Measurements from ENCODE around the gene ANP32A.
"Not testable (repeated sequence)": the region's sequence is repeated elsewhere in the genome, so short reads cannot be mapped to it uniquely, and the experiment has no call there.

ANP32A gene

GRCh38 chr15:68820295-68821189 is at the start of gene ANP32A:
Gene ANP32A, minus strand, starts transcription at chr15:68820895. Its CDS starts 144 bp downstream, at chr15:68820751.
- in situ Hi-C loops (cut with HindIII; ENCODE audit: low sequenced_read_pairs), result no loop called here

DNA sequence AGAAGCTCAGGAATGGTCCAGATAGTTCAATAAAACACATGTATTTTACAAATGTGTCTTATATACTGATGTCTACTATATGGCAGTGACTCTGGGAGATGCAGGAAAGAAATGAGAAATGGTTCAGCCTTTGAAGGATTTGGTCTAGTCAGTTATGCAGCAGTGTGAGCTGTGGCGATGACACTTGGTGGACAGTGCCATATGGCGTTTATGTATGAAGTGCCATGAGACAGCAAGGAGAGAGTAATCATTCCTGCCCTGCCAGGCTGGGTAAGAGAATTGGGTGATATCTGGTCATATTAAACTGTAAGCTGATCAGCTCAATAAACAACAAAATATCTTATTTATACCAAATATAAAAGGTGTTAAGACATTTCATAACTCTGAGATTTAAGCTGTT is 47.6 kb upstream of the ANP32A start:
- in situ Hi-C loops (cut with HindIII; ENCODE audit: low sequenced_read_pairs), result no loop called here

GRCh38 chr15:68862415-68862814 is 41.7 kb upstream of the ANP32A start:
- in situ Hi-C loops (cut with HindIII; ENCODE audit: low sequenced_read_pairs), result no loop called here

- in situ Hi-C loops (cut with HindIII; ENCODE audit: low sequenced_read_pairs), result not testable (repeated sequence)
Observed at GRCh38 chr15:68858666-68859065, 38.0 kb upstream of the ANP32A start.

GRCh38 chr15:68857443-68857842 is 36.7 kb upstream of the ANP32A start:
- in situ Hi-C loops (cut with HindIII; ENCODE audit: low sequenced_read_pairs), result not testable (repeated sequence)

DNA sequence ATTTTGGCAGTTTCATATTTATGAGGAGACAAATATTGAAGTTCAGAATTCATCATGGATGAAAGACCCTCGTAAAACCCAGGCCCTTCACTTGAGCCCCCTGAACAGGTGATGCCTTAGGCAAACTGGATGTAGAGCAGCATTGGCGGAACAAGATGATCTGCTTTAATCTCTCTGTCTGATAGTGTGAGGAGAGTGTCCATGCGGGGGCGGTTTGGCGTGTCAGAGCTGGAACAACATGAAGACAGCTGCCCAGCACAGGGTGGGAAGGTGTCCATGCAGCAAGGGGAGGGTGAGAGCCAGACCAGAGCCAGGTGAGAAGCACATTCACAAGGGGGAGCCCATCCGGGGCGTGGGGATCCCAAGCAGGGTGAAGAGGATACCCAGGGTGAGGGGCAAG is 31.8 kb upstream of the ANP32A start:
- in situ Hi-C loops (cut with HindIII; ENCODE audit: low sequenced_read_pairs), result no loop called here

GRCh38 chr15:68851971-68852370 is 31.3 kb upstream of the ANP32A start:
- in situ Hi-C loops (cut with HindIII; ENCODE audit: low sequenced_read_pairs), result no loop called here

DNA sequence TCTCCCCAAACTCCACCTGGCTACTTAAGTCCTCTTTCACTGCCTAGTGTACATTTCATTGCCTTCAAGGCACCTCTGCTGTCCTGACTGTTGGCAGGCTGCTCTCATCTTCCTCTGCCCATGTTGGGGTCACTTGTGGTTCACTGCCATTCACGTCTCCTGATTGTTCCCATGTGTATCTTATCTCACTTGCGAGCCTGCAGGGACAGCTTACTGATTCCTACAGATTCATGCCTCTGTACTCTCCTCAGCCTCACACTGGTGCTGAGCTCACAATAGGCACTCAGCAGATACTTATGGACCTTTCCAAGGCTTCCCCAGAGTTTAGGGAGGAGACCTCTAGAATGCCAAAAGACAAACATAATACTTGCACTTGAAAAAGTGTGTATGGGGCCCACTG is 28.8 kb upstream of the ANP32A start:
- in situ Hi-C loops (cut with HindIII; ENCODE audit: low sequenced_read_pairs), result loop anchor here (5.0 kb wide), 2 partner anchors 62 to 63 kb away; no protein-coding TSS in a partner anchor

DNA sequence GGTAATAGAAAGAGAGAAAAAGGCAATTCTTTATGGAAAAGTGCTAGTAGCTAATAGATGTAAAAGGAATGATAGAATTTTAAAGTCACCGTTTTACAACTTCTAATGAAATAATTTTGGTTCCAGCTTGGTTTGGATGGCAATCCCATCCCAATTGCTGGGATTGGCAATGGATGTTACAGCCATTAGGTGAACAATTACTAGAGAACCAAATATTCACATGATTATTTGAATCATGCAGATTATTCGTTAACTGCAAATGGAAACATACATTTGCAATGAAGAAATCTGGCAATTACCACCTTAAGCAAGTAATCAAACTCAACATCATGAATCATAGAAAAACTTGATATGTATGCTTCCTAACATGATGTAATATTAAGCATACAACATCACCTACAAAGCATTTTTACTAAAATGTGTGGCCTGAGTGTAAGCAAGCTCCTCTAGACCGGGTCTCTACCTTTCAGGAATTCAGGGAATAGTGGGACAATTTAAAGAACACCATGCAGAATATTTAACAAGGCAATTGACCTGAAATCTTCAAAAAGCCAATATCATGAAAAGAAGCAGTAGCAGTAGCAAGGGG is 26.2 kb upstream of the ANP32A start:
- in situ Hi-C loops (cut with HindIII; ENCODE audit: low sequenced_read_pairs), result loop anchor here (5.0 kb wide), 2 partner anchors 60 to 65 kb away; no protein-coding TSS in a partner anchor

- in situ Hi-C loops (cut with HindIII; ENCODE audit: low sequenced_read_pairs), result loop anchor here (5.0 kb wide), 2 partner anchors 58 to 67 kb away; no protein-coding TSS in a partner anchor
Observed at GRCh38 chr15:68844856-68845550, 24.3 kb upstream of the ANP32A start.

GRCh38 chr15:68843425-68844311 is 23.0 kb upstream of the ANP32A start:
- in situ Hi-C loops (cut with HindIII; ENCODE audit: low sequenced_read_pairs), result no loop called here

- in situ Hi-C loops (cut with HindIII; ENCODE audit: low sequenced_read_pairs), result no loop called here
Observed at GRCh38 chr15:68842958-68843357, 22.3 kb upstream of the ANP32A start.

- in situ Hi-C loops (cut with HindIII; ENCODE audit: low sequenced_read_pairs), result loop anchor here (5.0 kb wide), 1 partner anchor 63 kb away; no protein-coding TSS in a partner anchor
Observed at GRCh38 chr15:68834346-68834745, 13.7 kb upstream of the ANP32A start.

GRCh38 chr15:68833700-68834331 is 13.1 kb upstream of the ANP32A start:
- in situ Hi-C loops (cut with HindIII; ENCODE audit: low sequenced_read_pairs), result loop anchor here (5.0 kb wide), 1 partner anchor 63 kb away; no protein-coding TSS in a partner anchor

DNA sequence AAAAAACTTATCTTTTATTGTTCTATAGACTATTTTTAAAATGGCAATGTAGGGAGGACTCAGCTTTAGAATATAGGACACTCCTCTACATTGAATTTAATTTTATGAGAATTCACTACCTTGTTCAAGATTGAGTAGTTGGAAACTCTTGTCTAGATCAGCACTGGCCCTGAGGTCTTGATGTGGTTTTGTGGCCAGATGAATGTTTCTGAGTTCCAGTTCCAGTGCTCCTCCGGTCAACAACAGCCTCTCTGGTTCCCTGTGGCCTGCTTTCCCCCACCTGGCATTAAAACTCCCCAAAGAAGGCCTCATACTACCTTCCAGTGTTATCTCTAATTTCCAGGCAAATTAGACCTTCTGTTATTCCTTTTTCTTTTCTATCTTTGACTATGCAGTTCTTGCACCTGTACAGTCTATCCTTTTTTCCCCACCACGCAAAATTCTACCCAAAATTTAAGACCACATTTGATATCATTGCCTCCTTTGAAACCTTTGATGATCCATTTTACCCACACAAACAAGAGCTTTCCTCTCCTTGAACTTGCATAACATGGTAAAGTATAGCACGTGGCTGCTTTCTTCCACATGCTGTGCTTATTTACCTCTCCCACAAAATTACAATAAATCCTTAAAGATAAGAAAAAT is 9.6 kb upstream of the ANP32A start:
- in situ Hi-C loops (cut with HindIII; ENCODE audit: low sequenced_read_pairs), result loop anchor here (5.0 kb wide), 1 partner anchor 67 kb away; no protein-coding TSS in a partner anchor

DNA sequence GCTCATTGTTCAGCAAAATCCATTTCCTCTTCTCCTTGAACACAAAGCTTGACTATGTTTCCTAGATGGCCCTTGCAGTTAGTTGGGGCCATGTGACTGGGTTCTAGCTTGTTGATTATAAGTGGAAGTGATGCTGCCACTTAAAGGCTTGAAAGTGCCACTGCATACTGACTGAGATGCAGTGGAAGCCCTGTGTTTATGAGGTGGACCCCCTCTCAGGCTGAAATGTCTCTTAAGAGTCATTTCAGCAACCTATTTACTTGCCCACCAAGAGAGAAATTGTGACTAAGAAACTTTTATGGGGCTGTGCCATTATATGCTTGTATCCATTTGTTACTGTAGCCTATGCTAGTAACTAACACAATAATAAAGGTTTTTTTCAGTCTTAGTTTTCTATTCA is 8.4 kb upstream of the ANP32A start:
- in situ Hi-C loops (cut with HindIII; ENCODE audit: low sequenced_read_pairs), result no loop called here

- in situ Hi-C loops (cut with HindIII; ENCODE audit: low sequenced_read_pairs), result no loop called here
Observed at GRCh38 chr15:68823561-68823960, 2.9 kb upstream of the ANP32A start.

DNA sequence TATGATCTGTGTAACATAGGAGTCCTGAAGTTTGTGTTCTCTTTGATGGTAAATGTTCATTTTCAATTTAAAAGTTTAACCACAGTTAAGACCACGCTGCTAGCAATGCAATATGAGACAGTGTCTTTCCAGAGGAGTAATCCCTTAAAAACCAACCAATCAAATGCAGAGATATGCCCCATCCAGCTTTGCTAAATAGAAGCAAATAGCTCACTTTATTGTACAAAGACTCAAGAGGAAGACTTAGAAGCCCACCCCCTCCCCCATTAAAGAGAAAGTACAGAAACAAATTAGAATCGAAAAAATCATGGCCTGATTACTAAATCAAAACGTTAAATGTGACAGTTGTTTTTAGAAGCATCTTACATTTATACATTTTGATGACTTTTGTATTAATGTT is 2.1 kb upstream of the ANP32A start:
- in situ Hi-C loops (cut with HindIII; ENCODE audit: low sequenced_read_pairs), result no loop called here

DNA sequence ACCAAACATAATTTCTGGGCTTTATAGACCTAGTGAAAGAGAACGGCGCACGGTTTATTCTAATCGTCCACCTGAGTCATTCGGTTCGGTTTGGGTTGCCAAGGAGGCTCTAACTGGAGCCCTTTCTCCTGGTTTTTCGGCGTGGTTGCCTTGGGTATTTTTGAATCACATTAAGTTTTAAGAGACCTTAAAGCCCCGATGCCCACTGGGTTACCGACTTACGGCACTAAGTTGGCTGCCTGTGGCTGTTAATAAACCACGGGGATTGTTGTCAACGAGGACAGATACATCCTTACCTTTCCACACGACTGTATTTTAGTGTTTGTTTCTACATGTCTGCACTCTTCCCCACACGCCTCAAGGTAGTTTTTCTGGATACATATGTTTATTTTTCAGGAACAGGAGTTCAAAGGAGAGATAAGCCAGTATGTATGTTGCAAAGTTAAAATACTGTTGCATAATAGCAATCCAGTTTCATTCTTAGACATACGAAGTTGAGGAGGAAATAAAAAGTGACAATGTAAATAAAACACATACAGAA is 1.2 kb upstream of the ANP32A start:
- in situ Hi-C loops (cut with HindIII; ENCODE audit: low sequenced_read_pairs), result no loop called here
